ENCODE results near the gene FGFR3.

DNA sequence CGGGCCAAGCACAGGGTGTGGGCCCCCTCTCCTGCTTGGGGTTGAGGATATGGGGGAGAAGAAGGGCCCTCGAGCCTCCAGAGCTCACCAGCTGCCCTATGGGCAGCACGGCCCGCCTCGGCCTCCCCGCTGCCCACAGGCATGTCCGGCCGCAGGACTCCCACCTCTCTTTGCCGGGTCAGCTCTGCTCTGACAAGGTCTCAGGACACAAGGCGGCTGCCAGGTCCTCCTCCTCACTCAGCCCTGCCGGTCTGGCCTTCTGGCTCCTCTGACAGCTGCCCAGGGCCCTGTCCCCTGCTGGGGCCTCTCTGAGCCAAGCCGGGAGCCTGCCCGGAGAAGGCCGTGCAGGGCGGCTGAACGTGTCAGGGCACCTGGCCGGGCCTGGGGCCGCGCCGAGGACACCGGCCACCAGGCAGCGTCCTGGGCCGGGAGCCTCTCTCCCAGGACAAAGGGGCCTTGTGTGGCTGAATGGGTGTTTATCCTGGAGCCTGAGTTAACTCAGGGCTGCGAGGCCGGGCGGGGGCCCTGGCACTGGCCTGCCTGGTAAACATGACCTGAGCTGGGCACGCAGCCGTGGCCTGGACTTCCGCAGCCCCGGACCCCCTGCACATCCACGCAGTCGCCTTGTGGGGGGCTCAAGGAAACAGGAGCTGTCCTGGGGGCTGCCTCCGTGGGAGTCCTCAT lies 46.0 kb upstream of the FGFR3 start:
- TF ChIP-seq, protein P1, sequence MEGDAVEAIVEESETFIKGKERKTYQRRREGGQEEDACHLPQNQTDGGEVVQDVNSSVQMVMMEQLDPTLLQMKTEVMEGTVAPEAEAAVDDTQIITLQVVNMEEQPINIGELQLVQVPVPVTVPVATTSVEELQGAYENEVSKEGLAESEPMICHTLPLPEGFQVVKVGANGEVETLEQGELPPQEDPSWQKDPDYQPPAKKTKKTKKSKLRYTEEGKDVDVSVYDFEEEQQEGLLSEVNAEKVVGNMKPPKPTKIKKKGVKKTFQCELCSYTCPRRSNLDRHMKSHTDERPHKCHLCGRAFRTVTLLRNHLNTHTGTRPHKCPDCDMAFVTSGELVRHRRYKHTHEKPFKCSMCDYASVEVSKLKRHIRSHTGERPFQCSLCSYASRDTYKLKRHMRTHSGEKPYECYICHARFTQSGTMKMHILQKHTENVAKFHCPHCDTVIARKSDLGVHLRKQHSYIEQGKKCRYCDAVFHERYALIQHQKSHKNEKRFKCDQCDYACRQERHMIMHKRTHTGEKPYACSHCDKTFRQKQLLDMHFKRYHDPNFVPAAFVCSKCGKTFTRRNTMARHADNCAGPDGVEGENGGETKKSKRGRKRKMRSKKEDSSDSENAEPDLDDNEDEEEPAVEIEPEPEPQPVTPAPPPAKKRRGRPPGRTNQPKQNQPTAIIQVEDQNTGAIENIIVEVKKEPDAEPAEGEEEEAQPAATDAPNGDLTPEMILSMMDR (conservative IDR thresholded peaks at IDR 0.05; ENCODE audit: low read depth, low read length): no peak
- TF ChIP-seq, protein P2, sequence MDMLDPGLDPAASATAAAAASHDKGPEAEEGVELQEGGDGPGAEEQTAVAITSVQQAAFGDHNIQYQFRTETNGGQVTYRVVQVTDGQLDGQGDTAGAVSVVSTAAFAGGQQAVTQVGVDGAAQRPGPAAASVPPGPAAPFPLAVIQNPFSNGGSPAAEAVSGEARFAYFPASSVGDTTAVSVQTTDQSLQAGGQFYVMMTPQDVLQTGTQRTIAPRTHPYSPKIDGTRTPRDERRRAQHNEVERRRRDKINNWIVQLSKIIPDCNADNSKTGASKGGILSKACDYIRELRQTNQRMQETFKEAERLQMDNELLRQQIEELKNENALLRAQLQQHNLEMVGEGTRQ (IDR thresholded peaks at IDR 0.05; ENCODE audit: low read depth, low read length): no peak
